Renal cortical epithelial cell (primary cell): ENCODE results near the gene FOXS1. TPM values are rescaled to one million over a fixed set of nuclear protein-coding genes. Genes with fewer than 3 reads are reported as not detected.
A peak's percentile ranks its signal among the peaks of the same experiment; 100 is the strongest.

Experiments
- DNase-seq: peaks from one replicate; pipeline ENCODE4 v3.0.0-alpha.2; 2011; ENCODE audit warnings: low read depth
- total RNA-seq: library from RNA; depleted of rRNA; stranded (reverse); fragments of >200 nt; gene quantifications from 2 replicates; pipeline ENCODE4 v1.2.3, GENCODE V29; 2014

Gene FOXS1
- total RNA-seq, 1 donor from 2014 or later = 0.30 TPM

GRCh38 chr20:31861385-31862156 lies 16.2 kb upstream of the FOXS1 start:
- DNase-seq = no peak

- no peak for DNase-seq
These were observed 15.7 kb upstream of the FOXS1 start for GRCh38 chr20:31861135-31861384.

GRCh38 chr20:31860390-31861134 lies 15.2 kb upstream of the FOXS1 start:
- DNase-seq = peak; percentile 33

DNA sequence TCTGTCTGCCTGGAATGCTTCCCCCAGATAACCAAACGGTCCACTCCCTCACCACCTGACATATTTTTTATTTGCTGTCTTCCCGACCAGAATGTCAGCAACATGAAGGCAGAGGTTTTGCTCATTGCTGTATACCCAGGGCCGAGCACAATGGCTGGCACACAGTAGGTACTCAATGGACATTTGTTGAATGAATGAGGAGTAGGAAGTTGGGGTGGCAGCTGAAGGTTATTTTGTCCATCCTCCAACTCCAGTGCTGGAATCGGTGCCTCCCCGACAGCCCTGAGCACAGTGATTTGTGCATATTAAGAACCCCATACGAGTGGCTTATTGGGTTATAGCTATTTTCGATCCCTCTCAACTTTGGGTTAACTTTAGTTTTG lies 14.6 kb upstream of the FOXS1 start:
- no peak for DNase-seq

GRCh38 chr20:31859266-31859997 lies 14.0 kb upstream of the FOXS1 start:
- no peak for DNase-seq

- no peak for DNase-seq
These were observed 13.3 kb upstream of the FOXS1 start for GRCh38 chr20:31858760-31859083.

- no peak for DNase-seq
These were observed 12.7 kb upstream of the FOXS1 start for GRCh38 chr20:31857861-31858759.

DNA sequence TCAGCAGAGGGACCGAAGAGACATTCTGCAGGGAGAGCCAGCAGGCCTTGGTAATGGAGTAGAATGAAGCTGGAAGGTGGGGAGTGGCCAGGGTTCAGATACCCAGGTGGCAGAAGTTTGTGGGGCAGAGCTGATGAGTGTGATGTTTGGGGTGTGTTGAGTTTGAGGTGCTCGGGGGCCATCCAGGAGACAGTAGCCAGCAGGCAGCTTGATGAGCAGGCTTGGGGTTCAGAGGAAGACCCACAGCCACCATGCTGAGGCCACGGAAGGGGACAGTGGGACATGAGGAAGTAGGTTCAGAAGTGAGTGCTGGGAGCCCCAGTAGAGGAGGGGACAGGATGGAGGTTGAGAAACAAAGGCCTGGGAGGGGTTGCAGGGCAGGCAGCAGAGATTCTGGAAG lies 11.1 kb upstream of the FOXS1 start:
- DNase-seq = no peak

- DNase-seq = no peak
These were observed 8.1 kb upstream of the FOXS1 start for GRCh38 chr20:31853481-31853880.

- no peak for DNase-seq
These were observed 6.0 kb upstream of the FOXS1 start for GRCh38 chr20:31851240-31851955.

DNA sequence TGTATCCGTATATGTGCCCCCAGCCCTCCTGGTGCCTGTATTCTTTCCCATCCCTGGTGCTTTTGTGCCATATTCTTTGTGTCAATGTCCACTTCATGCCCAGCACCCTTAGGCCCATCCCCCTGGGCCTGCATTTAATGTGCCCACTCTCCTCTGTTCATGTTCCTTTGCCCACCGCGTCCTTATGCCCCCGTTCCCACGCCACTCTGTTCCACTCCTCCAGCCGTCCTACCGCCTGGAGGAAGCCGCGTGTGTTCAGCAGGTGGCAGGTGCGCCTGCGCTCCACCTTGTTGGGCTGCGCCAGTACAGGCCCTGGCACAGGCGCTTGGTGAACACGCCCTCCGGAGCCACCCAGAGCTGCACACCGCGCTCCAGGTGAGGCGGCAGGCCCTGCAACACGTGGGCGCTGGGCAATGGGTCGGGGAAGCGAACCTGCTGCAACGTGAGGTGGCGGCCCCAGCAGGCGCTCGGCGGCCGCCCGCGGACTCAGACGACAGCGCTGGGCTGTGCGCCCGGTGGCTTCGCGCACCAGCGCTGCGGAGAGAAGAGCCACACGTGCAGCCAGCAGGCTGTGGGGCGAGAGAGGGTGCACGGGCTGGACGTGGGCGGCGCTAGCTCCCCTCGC lies 4.0 kb upstream of the FOXS1 start:
- no peak for DNase-seq

DNA sequence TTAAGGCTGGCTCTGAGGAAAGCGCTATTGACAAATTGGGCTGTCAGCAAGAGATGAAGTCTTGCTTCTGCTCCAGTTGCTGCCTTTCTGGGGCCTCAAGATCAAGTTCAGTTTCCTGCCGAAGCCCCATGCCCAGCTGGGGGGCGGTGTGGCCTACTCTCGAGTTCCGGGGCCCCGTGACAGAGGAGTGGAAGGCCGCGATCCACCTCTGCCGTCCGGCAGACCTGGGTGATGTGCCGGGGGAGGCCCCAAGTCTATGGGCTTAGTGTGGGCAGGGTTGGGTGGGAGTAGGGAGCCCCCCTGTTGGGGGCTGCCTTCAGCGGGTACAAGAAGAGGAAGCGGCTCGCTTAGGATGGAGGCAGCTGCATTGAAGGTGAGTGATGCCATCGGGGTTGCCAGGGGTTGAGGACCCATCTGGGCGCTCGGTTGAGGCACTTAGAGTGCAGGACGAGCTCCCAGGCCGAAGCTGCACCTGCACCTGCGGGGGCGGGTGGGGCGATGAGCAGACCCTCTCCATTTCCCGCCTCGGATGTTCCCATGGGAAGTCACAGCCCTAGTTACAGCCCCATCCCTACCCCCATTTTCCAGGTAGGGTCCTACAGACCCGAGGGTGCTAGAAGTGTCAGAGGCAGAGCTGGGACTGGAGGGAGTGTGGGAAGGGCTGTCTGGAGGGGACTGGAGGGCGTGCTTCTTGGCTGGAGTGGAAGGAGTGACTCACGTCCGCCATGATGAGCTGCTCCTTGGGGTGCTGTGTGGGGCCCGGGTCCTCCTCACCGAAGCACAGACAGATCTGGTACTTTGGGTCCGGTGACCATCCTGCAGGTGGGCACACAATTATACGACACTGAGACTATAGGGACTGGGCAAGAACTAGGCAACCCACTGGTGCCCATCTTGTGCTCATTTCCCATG lies 2.9 kb upstream of the FOXS1 start:
- DNase-seq = no peak

GRCh38 chr20:31846793-31847138 lies 1.4 kb upstream of the FOXS1 start:
- no peak for DNase-seq

DNA sequence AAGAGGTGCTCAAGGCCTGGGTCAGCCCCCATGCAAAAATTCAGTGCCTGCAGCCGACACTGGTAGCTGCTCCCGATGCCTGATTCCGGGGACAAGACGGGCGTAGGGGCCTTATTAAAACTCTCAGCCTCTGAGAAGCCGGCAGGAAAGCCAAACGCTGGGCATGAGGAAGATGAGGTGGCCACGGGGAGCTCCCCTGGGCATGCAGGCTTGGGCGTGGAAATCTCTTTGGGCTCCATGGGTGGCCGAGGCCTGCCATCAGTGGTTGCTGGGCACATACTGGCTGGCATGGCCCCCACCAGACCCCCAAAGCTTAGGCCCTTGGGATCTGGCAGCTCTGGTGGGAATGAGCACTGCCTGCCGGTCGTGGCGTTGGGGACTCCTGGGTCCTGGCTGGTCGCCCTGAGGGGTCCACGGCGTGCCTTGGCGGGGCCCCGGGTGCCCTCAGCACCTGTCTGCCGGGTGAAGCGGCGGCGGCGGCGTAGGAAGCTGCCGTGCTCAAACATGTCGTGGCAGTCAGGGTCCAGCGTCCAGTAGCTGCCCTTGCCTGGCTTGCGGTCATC lies 586 bp downstream of the FOXS1 start:
- DNase-seq = no peak

DNA sequence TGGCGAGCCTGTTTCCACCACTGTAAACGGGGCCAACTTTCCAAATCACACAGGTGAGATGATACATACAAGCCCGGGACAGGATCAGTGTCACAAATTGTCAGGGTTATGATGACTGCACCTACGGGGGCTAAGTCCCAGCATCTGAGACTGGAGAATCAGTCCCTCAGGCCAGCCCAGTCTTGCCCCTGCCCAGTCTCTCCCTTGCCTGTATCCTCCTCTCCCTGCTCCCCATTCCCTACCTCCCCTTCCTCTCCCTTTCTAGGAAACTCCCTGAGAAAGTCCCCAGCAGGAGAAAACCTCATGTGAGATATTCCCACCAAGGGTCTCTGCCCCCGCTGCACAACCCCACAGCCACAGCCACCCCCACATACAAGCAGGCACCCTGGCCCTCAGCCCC lies 1.5 kb downstream of the FOXS1 start:
- no peak for DNase-seq

GRCh38 chr20:31843288-31843687 lies 2.1 kb downstream of the FOXS1 start:
- DNase-seq = no peak

DNA sequence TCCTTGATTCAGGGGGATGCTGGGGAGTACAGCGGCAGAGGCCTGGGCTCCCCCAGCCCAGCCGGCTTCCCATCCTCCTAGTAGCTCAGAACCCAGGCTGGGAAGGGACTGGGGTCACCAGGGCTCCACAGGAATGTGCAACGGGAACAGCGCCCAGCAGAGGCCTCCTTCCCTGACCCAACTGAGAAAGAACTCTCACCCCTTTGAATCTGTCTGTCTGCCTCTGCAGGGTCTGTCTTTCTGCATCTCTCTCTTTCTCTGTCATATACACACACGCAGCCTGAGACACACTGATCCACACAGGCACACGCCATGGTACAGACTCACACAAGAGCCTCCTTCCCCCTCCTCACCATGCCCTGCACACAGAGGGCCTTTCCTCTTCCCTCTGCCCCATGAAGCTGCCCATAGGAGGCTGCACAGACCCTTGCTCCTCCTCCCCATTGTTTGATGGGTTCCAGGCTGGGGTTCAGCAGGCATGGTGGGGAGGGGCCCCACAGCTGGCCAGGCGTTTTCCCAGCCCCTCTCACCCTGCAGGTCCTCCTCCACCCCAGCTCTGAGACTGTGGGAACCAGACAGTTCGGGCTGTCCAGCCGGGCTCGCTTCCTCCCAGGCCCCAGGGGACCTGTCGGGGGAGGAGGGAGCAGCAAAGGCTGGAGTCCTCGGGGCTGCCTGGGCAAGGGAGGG lies 2.8 kb downstream of the FOXS1 start:
- DNase-seq = peak; percentile 53

GRCh38 chr20:31841928-31842327 lies 3.5 kb downstream of the FOXS1 start:
- DNase-seq = peak; percentile 88
